ENCODE measurements around the gene C3orf22.

- TF ChIP-seq, protein P1, sequence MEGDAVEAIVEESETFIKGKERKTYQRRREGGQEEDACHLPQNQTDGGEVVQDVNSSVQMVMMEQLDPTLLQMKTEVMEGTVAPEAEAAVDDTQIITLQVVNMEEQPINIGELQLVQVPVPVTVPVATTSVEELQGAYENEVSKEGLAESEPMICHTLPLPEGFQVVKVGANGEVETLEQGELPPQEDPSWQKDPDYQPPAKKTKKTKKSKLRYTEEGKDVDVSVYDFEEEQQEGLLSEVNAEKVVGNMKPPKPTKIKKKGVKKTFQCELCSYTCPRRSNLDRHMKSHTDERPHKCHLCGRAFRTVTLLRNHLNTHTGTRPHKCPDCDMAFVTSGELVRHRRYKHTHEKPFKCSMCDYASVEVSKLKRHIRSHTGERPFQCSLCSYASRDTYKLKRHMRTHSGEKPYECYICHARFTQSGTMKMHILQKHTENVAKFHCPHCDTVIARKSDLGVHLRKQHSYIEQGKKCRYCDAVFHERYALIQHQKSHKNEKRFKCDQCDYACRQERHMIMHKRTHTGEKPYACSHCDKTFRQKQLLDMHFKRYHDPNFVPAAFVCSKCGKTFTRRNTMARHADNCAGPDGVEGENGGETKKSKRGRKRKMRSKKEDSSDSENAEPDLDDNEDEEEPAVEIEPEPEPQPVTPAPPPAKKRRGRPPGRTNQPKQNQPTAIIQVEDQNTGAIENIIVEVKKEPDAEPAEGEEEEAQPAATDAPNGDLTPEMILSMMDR (IDR thresholded peaks at IDR 0.05), result no peak
- TF ChIP-seq POLR2A (IDR thresholded peaks at IDR 0.05), result no peak
These were observed 32.7 kb downstream of the C3orf22 start for GRCh38 chr3:126525853-126526667.
